Measurements from ENCODE around the gene ESR1.

DNA sequence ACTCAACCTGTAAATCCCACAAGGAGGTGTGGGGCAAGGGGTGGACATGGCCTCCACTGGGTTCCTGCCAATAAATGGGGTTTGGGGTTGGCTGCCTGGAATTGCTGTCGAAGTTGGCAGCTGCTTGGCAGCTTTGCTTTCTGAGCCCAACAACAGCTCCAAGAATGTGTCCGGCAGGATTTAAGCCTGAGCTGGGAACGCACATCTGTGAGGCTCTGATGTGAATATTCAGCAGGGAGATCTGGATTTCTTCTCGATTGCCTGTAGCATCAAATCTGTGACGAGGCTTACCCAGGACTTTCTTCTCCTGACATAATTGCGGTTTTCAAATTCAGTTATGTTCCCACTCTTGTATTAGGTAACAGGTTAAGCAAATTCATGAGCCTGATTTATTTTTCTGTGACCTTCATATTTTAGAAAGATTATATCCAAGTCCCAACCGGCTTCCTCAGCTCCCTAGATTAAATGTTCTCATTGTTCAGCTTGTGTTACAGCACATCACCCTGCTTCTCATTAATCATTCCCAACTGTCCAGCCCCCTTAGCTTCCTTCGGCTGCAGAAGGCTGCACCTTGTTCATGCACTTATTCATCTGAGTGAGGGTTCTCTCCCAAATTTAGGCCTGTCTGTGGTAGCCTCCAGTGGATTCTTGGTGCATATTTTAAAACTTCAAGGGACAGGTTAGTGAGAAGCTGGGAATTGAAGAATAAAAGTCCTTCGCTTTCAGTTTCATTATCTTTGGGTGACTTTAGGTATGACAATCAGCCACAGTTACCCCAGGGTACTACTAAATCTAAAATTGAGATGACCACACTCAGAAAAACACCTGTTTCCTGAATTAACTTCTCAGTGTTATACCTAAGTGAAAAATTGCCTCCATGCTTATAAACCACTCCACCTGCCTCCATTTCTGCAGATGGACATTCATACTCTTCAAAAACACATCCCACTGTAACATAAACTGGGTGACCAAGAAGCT lies 310.0 kb downstream of the ESR1 start:
- no peak for TF ChIP-seq EZH2 (IDR thresholded peaks at IDR 0.05; ENCODE audit: insufficient read depth, poor library complexity, severe bottlenecking)
- no peak for TF ChIP-seq EZH2phosphoT487 (IDR thresholded peaks at IDR 0.05; ENCODE audit: insufficient read depth, low read depth)
